GM19328 (cell line): ENCODE measurements around the gene BRINP2.

Experiments used
- ATAC-seq: cut with Tn5 transposase; IDR thresholded peaks from one replicate; pipeline ENCODE4 v1.9.1; 2021; ENCODE audit warnings: mild to moderate bottlenecking, moderate library complexity; ENCODE audit not compliant: unreplicated experiment

The BRINP2 gene, protein sequence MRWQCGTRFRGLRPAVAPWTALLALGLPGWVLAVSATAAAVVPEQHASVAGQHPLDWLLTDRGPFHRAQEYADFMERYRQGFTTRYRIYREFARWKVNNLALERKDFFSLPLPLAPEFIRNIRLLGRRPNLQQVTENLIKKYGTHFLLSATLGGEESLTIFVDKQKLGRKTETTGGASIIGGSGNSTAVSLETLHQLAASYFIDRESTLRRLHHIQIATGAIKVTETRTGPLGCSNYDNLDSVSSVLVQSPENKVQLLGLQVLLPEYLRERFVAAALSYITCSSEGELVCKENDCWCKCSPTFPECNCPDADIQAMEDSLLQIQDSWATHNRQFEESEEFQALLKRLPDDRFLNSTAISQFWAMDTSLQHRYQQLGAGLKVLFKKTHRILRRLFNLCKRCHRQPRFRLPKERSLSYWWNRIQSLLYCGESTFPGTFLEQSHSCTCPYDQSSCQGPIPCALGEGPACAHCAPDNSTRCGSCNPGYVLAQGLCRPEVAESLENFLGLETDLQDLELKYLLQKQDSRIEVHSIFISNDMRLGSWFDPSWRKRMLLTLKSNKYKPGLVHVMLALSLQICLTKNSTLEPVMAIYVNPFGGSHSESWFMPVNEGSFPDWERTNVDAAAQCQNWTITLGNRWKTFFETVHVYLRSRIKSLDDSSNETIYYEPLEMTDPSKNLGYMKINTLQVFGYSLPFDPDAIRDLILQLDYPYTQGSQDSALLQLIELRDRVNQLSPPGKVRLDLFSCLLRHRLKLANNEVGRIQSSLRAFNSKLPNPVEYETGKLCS

DNA sequence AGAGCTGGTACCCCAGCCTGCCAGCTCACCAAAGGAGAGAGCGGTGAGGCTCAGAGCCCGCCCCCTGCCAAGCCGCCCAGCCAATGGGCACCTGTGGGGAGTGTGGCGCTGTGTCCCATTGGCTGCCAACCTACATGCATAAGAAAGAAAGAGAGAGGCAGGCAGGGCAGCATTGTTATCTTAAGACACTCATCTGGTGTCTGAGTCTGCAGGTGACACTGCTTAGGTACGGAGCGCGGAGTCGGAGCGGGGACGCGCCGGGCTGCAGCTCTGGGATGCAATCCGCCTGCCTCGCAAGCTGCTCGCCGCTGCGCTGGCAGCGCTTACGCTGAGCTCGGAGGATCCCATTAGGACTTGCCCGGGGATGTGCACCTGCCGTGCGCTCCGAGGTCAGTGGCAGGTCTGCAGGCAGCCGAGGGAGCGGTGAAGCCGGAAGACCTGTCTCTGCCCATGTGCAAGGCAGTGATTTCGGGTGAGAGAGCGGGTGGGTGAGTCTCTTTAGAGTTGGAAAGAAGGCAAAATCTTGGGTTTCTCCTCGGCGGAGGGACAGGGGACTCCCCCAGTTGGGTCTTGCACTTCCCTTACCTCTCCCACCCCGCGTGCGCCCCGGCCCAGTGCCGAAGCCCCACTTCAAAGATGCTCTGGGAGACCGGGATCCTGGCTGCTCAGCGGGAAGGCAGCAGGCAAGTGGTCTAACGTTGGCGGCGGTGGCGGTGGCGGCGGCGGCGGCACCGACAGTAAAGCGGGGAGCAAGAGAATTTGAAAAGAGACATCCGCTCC, at the start of gene BRINP2:
Gene BRINP2 (plus strand): TSS at position 203 of the 780 bp plus-strand sequence. CDS start 58,919 bp downstream, outside the sequence.
- ATAC-seq, result no peak

DNA sequence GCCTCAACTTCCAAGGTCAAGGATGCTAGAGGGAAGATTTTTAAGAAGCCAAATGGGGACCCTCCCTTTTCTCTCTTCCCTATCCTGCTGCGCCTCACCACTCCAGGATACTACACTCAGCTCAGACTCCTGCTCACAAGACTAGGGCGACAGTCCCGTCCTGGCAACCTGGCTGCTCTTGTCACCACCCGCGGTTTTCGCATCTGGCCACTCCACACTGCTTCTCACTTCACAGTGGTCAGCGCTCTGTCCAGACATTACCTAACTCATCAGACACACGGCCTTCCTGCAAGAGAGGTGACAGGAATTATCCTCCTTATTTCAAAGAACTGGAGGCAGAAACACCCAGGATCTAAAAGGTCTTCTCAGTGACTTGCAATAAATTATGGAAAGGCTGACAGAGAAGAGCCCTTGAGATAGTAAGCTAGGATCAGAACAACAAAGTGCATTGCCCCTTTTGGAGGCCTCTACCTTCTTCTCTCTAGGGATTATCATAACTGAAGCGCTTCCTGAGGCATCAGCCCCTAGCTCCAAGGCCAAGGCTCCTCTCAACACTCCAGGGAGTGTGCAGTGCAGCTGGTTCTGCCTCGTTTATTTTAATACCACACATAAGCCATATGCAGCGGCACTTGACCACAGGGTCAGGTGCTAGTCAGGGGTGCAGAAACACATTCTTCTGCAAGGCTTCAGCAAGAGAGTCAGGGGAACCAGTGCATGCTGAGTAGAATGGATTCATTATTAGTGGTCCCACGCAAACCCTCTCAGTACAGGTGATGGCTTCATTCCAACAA, 48.1 kb upstream of the BRINP2 start:
- no peak for ATAC-seq

DNA sequence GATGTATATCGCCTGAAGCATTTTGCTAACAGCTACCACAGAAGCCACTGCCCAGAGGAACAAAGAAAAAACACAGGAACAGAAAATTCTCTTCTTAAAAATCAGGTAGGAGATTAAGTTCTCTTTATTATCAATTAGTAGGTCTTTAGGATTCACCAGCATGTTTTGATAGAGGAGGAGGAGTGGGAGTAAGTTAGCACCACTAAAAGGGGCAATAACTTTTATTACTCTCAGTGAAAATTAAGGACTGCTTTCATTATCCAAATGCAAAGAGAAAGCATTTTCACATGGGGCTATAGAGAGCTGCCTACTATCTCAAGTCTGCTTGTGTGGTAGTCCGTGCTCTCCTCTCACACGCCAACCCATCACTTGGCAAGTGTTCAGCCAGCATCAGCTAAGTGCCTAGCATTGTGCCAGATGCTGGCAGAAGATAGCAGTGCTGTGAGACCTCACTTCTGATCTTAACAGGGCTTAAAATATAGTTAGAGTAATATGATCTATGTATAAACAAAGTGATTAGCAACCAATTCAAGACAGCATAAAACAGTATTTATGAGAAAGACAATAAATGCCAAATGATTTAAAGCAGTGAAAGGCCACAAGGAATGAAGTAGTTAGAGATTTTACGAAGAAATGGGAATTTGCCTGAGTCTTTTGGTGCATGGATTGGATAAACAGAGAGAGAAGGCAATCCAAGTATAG, 46.0 kb upstream of the BRINP2 start:
- ATAC-seq, result no peak

DNA sequence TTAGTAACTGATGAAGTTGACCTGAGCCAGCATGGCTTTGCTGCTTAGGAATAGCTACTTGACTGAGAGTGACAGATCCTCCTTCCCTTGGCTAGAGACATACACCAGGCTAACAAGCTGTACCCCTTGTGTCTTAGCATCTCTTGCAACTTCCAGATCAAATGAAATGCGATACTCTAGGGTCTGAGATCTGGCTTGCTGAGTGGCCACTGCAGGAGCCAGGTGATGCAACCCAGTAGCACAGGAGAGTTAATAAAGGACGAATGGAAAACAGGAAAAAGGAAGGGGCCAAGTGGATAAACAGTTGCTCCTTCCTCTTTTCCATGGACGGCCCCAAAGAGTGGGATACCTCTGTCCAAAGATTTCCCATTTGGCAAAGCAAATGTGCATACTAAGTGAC, 44.5 kb upstream of the BRINP2 start:
- no peak for ATAC-seq

DNA sequence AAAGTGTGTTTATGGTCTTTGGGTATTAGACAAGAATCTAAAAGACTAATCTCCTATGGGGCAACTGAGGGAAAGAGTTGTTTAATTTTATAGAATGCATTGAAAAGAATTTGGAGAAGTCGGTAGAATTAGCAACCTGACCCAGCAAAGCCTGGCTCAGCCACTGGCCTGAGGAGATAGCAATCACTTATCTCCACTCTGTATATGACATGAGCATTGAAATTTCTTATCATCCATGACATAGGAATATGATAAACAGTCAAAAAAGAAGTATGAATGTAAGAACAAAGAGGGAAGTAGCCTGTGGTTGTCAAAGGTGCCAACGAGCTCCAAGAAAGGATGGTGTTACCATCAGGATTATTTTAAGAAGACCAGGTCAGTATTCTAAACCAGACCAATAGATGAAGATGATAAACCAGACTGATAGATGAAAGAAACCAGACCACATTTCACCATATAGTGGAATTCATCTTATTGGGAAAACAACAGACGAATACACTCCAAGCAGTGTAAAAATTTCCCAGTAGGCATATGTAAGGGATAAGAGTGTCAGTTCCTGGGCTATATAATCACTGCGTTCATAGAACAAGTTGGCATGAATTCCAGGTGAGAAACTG, 42.0 kb upstream of the BRINP2 start:
- ATAC-seq, result no peak

DNA sequence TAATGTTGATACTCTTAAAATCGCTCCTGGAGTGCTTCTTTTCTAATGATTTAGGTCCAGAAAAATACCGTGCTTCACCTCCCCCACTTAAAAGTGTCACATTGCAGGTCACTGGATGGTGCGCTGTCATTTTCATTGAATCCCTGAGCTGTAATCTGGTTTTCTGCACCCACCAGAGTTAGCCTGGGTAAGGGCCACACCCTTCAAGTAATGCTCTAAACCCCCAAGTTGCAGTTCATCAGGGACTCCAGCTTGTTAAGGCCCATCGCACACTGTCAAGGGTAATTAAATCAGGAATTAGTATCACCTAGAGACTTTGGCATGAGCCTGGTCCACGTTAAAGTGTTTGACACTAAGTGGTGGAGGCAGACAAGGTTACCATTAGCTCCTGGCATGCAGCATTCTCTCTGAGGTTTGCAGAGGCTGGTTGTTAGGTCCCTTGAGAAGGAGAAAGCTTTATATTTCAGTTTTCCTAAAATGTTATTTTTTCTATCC, 40.3 kb upstream of the BRINP2 start:
- ATAC-seq, result no peak

DNA sequence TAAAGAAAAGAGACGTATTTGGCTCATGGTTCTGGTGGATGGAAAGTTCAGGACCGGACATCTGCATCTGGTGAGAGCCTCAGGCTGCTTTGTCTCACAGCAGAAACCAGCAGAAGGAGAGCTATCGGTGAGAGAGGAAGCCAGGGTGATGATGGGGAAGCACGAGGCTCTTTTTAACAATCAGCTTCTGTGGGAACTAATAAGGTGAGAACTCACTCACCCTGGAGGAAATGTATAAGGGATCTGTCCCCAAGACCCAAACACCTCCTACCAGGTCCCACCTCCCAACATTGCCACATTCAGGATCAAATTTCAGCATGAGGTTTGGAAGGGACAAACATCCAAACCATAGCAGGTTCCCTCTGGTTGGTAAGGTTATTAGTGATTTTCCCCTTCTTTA, 39.0 kb upstream of the BRINP2 start:
- ATAC-seq, result no peak

DNA sequence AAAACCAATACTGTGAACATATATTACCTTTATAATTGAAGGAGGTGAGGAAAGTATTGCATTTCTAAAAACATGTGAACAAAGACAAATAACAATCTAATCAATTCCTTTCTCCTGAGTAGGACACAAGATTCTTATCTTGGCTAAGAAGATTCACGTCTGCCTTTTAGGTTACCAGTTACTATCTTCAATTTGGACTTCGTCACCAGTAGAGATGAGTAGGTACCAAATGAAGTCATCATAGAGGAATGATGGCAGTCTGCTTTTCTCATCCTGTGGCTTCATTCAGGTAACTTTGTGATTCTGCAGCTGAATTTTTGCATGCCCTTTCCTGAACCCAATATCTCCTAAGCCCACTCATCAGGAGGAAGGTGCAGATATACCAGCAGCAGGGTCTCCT, 38.6 kb upstream of the BRINP2 start:
- no peak for ATAC-seq

DNA sequence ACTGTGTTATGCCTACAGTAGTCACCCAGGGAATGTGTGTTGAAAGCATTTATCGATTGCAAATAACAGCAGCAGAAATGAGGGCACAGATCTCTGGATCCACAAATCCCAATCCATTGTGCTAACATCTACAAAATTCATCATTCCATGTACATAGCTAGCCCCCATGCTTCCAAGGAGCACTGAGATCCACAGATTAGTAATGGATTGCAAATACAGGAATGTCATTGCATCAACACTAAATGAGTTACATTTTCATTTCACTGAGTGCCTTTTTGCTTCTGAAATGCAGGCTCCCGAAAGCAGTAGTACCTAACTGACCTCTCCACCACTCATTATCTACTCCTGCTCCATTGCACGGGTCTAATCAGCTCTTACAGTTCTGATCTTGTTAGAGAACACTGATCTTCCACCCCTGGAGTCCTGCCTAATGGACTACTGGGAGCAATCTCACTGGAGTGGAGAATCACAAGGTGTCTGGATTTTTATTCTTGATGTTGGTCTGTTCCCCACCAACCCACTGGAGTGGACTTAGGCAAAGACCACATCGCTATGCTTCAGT, 36.7 kb upstream of the BRINP2 start:
- no peak for ATAC-seq

DNA sequence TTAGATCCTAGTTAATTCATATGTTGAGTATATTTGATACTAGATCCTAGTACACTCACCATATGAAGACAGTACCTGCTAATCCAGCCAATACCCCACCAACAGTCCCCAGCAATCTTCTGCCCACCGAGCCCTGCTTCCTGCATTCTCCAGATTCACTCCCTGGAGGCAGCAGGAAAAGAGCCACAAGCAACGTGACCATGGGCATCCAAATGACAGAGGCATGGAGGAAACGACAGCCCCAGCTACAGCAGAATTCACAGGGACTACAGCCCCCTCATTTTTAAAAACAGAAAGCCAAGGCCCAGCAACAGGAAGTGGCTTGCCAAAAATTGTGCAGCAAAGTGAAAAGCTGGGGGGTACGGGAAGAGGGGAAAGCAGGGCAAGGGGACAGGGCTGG, 35.5 kb upstream of the BRINP2 start:
- ATAC-seq, result no peak

DNA sequence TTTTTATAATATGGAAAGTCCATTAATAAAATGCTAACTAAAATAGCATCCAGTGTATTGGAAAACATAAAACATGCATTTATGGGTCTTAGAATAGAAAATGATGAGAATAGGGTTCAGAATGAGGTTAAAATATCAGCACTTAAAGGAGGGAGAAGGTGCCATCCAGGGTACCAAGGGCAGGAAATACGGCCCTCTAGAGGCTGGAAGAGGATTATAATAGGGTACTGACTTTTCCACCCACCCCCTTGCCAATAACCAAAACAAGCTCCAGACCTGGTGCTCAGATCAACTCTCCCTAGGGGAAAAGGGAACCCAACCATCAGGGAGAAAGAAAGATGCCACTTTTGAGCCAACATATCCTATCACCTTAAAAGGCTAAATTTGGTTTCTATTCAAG, 32.9 kb upstream of the BRINP2 start:
- ATAC-seq, result no peak

DNA sequence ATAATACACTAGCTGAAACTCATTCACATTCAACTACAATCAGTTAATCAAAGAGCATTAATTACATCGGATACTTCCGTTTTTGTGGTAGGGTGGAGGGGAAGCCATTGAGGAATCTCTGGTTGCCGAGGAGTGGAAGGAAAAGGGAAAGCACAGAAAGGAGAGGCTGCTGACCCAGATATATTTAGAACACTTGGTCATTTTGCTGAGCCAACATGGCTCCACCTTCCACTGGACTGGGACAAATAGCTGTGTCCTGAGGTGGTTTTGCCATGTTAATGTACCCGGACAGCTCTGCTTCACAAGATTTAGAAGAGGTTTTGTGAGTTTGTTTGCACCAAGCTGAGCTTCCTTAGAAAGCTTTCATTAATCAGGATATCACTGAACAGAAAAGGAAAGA, 32.4 kb upstream of the BRINP2 start:
- ATAC-seq, result no peak

DNA sequence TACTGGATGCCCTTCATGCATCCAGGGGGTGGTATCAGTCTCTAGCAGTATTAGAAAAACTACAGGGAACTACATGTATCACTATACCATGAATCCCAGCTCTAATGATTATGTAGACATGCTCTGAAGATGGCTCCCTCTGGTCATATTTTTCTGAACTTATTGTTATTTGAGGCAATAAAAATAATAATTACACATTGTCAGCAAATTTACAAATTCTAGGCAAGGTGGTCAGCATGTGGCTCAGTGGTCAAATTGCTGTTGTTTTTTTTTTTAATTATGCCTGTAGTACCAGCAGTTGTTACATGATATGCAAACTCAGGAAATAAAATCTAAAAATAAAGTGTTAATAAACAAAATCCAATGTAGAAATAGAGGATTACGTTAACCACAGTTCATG, 28.7 kb upstream of the BRINP2 start:
- no peak for ATAC-seq

DNA sequence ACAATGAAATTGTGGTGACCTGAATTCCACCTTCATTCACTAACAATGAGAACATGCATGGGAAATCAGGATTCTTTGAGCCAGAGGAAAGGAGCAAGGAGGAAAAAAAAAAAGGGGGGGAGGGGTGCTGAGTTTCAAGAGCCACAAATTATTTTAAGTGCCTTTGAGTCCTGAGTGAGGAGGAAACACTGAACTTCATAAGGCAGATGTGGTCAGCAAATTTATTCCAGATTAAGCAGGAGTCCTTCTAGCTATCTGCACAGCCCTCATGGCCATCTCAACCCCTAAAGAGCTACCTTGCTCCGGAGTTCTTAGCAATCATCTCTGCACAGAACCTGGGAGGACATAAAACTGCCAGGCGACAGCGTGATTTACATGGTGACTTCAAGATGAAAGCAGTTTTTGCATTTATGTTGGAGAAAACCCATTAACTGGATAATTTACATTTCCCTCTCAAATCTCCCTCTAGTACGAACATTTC, 27.9 kb upstream of the BRINP2 start:
- ATAC-seq, result no peak

DNA sequence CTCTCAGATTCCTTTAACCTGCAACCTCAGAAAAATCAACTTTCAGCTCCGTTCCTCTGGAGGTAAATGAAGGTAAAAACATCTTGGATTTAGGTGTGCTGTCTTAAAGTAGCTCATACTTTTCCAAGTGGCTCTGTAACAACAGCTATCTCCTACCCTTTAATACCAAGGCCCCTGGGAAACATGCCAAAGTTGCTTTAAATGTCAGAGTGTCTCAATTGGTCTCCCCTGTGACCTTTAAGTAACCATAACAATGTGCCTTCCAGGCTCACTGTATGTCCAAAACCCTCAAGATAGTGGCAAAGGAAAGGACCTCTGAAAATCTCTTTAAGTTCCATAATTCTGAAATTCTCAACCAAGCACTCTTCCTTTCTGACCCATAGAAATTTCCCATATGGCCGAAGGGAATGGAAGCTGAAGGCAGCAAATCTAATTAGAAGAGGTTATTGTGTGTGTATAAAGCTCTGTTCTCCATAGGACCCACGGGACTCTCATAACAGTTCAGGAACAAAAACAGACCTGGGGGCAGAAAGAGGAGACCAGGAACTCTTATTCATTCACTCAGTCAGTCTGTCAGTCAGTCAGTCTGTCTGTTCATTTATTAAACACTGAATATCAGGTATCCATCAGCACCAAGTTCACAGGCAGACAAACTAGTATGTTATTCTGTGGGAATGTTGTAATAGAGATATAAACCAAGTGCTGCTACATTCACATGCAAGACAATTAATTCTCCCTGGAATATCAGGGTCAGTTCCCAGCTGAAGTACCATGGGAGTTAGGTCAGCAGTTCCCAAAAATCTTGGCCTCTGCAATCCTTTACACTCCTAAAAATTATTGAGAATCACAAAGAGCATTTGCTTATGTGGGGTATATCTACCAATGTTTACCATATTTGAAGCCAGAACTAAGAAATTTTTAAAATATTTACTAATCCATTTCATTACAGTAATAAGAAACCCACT, 25.4 kb upstream of the BRINP2 start:
- ATAC-seq, result no peak

DNA sequence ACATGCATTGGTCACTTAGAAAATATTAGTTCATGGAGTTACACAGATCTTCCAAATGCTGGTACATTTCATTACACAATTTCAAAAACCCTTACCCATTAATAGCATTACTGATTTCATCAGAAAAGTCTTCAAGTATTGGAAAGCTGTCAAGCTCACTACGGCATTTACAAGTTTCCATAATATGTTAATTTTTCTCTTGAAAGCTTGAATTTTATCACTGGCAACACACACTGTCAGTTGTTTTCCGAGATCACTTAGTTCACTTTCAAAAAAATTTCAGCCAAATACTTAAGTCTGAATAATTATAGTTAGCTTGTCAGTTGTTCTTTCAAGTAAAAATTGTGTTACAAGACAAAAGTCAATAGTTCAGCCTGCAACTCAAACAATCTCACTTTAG, 24.3 kb upstream of the BRINP2 start:
- no peak for ATAC-seq

DNA sequence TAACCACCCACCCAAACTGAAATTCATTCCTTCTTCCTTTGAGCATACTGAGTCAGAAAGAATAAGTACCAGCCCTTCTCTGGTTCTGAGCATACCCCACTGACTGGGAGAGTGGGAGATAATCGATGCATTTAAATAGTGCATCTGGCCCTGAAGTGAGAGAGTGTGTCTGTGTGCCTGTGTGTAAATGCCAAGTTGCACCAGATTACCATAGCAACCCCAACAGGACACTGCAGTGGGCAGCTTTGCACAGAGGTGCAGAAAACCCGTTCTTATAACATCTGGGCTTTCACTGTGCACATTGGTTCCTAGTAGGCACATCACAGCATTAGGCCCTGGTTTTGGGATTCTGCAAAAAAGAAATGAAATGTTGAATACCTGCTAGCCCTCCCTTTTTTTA, 8.5 kb upstream of the BRINP2 start:
- ATAC-seq, result no peak

DNA sequence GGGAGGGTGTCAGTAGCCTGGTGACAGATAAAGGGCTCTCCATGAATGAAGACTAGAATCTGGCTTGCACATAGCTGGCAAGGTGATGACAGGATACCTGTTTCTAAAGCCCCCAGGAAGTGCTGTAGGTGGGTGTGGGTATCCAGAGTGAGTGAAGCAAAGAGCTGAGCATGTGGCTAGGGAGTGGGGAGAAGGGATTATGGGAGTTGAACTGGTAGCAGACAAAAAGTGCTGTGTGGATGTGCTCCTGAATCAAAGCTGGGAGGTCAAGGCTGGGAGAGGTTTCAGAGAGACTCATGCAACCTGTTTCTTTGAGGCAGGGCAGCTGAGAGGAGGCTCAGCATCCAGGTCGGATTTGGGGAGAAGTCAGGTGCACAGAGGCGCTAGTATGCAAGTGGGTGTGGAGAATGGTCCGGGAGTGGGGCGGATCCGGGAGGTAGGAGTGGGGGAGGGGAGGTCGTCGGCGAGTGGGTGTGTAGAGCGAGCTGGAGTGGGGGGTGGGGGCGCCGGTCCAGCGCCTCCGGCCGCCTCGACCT, 6.8 kb upstream of the BRINP2 start:
- ATAC-seq, result no peak
